GM15510 (cell line): Measurements from ENCODE around the gene RBBP5.

ENCODE experiments used
- POLR2A ChIP-seq: IDR thresholded peaks from 3 replicates; pipeline ENCODE4 v1.6.1; 2011; ENCODE audit warnings: borderline replicate concordance; ENCODE audit not compliant: insufficient read length; ENCODE audit errors: extremely low read depth

Gene RBBP5

DNA sequence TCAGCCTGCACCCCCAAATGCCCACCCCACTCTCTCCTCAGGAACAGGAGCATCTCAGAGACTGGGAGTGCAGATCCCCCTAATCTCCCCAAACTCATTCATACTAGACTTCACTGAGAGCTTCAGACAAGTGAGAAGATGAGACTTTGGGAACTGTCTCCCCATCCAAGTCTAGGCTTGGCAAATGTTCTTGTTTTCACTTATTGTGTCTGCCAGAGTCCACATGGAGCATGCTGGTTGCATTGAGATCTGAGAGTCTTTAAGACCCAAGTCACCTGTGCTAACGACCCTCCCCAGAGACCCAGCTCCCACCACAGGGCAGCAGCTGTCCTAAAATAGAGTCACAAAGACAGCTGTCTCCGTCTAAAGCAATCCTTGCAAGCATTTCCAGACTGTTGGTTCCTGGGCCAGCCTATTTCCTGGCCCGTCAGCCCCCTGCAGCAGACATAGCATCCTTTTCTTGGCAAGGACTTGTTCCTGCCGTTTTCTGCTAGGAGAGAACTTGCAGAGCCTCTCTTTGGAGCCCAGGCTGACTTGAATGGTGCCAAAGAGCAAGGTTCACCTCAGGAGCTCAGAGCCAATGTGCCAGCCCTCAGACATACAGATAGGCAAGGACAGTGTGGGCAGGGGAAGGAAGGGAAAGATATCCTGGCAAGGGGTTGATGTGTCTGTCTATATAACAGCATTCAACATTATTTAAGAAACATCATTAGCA, 80.6 kb downstream of the RBBP5 start:
- no peak for TF ChIP-seq POLR2A

DNA sequence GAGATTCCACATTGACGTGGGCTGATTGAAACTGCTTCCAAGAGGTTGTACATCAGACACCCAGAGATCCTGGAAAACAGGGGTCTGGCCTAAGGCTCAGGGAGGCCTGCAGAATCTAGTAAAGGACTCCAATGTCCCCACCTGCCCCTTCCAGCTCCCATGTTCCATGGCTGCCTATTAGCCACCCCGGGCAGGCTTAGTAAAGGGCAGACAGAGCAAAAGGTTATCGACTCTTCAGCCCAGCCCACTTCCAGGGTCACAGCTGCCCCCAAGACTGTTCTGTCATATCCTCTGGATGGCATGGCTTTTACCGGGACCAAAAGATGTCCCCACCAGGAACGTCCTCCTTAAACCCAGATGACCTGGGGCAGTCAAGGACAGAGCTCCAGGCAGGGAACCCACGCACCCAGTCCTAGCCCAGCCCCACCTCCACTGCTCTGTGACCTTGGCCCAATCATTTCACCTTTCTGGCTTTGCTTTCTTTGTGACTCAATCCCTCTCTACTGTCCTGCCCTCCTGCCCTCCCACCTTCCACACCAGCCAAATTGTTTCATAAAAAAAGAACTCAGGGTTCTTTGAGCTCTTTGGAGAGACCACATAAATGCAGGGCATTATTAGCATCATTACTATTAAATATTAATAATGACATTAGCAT, 83.5 kb downstream of the RBBP5 start:
- no peak for TF ChIP-seq POLR2A

DNA sequence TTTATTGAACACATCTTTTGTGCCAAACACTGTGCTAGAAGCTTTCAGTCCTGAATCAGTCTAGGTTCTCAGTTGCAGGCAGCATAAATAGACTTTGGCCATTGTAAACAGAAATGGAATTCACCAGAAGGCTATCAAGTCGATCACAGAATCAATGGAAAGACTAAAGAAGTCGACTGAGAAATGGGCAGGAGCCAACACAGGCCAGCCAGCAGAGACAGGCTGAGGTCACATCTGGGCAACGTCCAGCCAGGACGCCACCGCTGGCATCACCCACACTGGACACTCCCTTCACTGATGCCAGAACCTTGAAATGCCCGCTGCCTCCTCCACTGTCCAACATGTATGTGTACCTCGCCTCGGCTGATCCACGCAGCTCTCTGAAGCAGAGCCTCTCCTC, 84.2 kb downstream of the RBBP5 start:
- no peak for TF ChIP-seq POLR2A
